Activated T-cell treated with anti-CD3 and anti-CD28 coated beads, Interleukin-2, amount 50 U/mL, for 48 hours (primary cell): ENCODE results near the gene BRCA1.
A peak's percentile ranks its signal among the peaks of the same experiment; 100 is the strongest.
"Not testable (repeated sequence)": the region's sequence is repeated elsewhere in the genome, so short reads cannot be mapped to it uniquely, and the experiment has no call there.

ENCODE experiments used
- DNase-seq, 2 experiments: peaks; one replicate each; pipeline ENCODE4 v3.0.0-alpha.2; 2020

The BRCA1 gene

DNA sequence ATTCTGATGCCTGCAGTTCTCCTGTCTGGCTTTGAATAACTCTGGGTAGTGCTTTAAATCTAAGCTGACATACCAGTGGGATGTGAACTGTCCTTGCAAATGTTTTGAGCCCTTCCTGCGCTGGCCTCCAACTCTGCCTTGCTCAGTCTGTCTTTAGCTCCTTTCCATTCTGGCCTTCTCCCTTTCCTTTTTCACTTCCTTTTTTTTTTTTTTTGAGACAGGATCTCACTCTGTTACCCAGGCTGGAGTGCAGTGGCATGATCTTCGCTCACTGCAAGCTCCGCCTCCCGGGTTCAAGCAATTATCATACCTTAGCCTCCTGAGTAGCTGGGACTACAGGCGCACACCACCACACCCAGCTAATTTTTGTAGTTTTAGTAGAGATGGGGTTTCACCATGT, 8.3 kb upstream of the BRCA1 start:
- not testable (repeated sequence) for DNase-seq

DNA sequence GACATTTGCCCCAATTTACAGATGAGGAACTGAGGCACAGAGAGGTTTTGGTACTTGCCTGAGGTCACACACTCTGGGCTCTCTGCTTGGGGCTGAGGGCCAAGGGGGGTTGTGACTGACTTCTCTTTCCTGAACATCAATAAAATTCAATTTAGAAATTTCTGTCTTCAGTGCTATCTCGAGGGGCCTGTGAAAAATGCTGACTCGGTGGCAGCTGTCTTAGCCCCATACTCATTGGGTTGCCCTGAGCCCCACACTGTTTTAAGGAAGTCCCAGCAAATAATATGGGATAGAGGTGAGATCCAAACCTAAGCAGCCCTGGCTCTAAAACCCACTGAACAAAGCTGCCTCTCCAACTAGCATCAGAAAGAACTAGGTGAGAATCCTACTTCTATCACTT, 7.0 kb upstream of the BRCA1 start:
- no peak for DNase-seq

DNA sequence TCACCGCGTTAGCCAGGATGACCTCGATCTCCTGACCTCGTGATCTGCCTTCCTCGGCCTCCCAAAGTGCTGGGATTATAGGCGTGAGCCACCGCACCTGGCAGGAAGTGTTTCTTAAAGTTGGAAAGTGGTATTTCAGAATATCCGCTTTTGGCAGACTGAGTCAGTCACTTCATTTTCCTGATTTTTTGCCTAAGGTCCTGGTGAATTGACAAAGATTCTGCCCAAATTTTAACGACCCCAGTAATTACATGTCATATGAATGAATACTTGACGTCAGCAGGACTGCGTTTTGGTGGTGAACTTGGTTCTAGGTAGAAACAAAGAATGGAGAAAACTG, 4.5 kb upstream of the BRCA1 start:
- DNase-seq, result no peak

DNA sequence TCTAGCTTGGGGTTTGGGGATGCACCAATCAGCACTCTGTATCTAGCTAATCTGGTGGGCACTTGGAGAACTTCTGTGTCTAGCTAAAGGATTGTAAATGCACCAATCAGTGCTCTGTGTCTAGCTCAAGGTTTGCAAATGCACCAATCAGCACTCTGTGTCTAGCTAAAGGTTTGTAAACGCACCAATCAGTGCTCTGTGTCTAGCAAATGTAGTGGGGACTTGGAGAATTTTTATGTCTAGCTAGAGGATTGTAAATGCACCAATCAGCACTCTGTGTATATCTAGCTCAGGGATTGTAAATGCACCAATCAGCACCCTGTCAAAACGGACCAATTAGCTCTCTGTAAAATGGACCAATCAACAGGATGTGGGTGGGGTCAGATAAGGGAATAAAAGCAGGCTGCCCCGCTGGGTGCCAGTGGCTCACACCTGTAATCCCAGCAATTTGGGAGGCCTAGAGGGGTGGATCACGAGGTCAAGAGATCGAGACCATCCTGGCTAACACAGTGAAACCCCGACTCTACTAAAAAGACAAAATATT, 2.2 kb upstream of the BRCA1 start:
- not testable (repeated sequence) for DNase-seq

DNA sequence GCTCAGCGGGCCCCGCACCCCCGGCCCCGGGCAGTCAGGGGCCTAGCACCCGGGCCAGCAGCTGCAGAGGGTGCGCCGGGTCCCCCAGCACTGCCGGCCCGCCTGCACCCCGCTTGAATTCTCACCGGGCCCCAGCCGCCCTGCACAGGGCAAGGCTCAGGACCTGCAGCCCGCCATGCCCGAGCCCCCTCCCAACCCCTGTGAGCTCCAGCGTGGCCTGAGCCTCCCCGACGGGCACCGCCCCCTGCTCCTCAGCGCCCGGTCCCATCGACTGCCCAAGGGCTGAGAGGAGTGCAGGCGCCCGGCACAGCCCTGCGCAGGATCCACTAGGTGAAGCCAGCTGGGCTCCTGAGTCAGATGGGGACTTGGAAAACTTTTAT, 1.7 kb upstream of the BRCA1 start:
- DNase-seq, result peak in 1 of 2 experiments; percentile 14

DNA sequence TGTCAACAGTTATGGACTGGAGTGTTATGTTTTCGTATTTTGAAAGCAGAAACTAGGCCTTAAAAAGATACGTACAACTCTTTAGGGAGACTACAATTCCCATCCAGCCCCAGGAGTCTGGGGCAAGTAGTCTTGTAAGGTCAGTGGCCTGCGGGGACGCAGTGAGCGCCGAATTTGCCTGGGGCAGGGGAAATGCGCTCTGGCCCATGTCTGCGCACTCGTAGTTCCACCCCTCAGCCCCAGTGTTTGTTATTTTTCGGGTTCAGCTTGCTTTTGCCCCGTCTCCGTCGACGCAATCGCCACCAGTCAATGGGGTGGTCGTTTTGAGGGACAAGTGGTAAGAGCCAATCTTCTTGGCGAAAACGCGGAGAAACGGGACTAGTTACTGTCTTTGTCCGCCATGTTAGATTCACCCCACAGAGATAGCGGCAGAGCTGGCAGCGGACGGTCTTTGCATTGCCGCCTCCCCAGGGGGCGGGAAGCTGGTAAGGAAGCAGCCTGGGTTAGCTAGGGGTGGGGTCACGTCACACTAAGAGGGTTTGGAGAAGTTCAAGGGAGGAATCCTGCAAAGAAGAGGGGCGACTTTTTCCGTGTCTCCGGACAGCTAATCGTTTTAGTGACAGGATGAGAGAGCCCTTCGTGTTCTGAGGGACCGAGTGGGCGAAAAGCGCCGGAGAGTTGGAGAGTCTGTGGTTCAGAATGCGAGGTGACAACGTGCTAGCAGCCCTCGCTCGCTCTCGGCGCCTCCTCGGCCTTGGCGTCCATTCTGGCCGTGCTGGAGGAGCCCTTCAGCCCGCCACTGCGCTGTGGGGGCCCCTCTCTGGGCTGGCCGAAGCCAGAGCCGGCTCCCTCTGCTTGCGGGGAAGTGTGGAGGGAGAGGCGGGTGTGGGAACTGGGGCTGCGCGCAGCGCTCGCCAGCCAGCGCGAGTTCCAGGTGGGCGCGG, 1.1 kb upstream of the BRCA1 start:
- peak; percentile 26 to 33 for DNase-seq

DNA sequence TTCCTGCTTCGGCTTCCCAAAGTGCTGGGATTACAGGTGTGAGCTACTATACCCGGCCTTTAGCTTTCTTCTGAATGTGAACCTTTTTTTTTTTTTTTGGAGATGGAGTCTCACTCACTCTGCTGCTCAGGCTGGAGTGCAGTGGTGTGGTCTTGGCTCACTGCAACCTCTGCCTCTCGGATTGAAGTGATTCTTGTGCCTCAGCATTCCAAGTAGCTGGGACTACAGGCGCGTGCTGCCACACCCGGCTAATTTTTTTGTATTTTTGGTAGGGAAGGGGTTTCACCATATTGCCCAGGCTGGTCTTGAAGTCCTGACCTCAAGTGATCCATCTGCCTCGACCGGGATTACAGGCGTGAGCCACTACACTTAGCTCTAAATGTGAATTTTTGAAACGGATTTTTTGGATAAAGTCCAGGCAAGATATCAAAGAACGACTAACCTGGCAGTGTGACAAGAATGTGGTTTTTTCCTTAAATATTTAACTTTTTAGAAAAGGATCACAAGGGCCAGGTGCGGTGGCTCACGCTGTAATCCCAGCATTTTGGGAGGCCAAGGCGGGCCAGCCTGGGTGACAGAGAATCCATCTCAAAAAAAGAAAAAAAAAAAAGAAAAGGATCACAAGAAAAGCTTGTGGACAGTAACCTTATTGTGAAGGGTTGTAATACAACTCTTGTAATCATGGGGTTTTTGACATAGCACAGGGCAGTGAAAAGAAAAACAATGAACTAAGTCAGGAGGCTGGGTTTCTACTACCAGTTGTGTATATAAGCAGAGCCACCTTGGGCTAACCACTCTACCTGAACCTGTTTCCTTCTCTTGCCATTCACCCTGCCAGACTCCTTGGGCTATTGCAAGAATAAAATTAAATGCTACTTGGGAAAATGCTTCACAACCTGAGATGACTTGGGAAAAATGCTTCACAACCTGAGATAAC, 6.2 kb downstream of the BRCA1 start:
- DNase-seq, result no peak

DNA sequence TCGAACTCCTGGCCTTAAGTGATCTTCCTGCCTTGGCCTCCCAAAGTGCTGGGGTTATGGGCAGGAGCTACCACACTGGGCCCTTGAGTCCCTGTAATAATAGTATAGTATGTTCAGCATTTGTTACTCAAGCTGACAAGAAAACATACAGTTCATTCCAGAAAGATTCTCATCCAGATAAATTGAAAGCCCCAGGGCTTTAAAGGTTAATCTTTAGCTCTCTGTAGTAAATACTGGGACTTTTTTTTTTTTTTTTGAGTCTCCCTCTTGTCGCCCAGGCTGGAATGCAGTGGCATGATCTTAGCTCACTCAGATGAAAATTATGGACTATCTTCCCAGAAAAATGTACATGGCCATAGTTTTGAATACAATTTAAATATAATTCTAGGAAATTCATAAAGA, 11.0 kb downstream of the BRCA1 start:
- DNase-seq, result no peak

DNA sequence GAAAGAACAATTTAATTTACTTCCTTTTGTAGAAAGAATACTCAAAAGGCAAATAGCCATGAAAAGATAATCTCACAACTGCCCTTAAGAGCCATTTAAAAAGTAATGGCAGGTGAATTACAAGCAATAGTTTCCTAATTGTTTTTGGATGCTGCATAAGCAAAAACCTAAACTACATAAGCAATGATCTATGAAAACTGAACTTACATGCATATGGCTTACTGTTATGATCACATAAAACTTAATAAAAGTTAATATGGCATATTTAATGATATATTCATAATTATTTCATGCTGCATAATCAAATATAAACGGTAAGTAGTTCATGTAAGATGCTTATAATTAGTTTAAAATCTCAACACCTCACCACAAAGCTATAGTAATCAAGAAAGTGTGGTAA, 18.6 kb downstream of the BRCA1 start:
- DNase-seq, result no peak

DNA sequence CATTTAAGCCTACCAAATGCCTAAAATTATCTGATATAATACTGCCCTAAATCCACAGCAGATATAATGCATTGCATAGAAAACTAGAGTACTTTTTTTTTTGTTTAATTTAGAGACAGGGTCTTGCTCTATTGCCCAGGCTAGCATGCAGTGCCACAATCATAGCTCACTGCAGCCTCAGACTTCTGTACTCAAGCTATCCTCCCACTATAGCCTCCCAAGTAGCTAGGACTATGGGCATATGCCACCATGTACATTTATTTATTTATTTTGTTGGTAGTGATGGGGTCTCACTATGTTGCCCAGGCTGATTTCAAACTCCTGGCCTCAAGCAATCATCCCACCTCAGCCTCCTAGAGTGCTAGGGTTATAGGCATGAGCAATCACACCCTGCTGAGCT, 20.0 kb downstream of the BRCA1 start:
- DNase-seq, result no peak

DNA sequence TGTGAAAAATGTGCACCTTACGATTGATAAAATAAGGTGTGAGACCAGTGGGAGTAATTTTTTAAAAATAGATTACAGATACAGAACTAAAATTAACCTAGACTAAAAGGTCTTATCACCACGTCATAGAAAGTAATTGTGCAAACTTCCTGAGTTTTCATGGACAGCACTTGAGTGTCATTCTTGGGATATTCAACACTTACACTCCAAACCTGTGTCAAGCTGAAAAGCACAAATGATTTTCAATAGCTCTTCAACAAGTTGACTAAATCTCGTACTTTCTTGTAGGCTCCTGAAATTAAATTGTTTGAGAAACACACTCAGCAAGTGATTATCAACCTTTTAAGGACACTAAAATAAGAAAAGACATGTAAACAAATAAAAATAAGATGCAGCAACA, 20.5 kb downstream of the BRCA1 start:
- DNase-seq, result no peak

DNA sequence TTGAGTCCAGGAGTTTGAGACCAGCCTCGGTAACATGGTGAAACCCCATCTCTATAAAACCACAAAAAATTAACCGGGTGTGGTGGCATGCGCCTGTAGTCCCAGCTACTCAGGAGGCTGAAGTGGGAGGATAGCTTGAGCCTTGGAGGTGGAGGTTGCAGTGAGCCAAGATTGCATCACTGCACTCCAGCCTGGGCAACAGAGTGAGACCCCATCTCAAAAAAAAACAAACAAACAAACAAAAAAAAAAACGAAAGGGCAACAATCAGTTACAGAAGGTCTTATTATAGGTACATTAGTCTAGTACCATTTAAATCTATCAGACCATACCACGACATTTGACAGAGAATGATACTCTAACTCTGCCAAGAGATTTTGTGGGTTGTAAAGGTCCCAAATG, 29.8 kb downstream of the BRCA1 start:
- DNase-seq, result not testable (repeated sequence)

DNA sequence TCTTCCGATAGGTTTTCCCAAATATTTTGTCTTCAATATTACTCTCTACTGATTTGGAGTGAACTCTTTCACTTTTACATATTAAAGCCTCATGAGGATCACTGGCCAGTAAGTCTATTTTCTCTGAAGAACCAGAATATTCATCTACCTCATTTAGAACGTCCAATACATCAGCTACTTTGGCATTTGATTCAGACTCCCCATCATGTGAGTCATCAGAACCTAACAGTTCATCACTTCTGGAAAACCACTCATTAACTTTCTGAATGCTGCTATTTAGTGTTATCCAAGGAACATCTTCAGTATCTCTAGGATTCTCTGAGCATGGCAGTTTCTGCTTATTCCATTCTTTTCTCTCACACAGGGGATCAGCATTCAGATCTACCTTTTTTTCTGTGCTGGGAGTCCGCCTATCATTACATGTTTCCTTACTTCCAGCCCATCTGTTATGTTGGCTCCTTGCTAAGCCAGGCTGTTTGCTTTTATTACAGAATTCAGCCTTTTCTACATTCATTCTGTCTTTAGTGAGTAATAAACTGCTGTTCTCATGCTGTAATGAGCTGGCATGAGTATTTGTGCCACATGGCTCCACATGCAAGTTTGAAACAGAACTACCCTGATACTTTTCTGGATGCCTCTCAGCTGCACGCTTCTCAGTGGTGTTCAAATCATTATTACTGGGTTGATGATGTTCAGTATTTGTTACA, 30.9 kb downstream of the BRCA1 start:
- DNase-seq, result no peak

DNA sequence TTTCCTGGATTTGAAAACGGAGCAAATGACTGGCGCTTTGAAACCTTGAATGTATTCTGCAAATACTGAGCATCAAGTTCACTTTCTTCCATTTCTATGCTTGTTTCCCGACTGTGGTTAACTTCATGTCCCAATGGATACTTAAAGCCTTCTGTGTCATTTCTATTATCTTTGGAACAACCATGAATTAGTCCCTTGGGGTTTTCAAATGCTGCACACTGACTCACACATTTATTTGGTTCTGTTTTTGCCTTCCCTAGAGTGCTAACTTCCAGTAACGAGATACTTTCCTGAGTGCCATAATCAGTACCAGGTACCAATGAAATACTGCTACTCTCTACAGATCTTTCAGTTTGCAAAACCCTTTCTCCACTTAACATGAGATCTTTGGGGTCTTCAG, 32.3 kb downstream of the BRCA1 start:
- DNase-seq, result no peak

DNA sequence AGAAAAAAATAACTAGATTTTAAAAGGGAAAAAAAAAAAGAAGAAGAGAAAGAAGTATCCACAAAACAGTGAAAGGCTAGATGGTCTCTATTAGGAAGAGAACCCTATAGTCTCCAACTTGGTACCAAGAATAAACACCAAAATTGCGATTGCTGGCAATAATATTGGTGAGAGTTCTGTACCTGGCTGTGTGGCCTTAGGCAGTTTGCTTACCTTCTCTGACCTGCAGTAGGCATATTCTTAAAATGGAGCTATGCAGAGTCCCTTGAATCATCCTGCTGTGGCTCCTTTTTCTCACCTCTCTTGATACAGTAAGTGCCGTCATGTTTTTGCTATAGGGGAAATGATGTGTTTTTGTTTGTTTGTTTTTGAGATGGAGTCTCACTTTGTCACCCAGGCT, 35.1 kb downstream of the BRCA1 start:
- no peak for DNase-seq

DNA sequence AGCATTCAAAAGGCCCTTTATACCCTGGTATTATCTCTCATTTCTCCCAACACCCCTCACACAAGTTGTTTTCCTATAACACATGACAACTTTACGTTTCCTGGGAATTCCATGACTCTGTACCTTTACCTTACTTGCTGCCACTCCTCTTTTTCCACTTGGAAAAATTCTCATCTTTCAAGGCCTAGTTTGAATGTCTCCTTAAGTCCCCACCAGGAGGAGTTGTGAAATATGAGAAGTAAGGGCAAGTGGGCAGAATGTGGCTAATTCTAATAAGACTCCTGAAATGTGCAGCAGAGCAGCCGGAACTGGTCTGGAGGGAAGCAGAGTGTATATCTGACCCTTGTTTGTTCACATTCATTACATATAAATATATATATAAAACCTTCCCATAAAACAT, 39.7 kb downstream of the BRCA1 start:
- DNase-seq, result no peak

DNA sequence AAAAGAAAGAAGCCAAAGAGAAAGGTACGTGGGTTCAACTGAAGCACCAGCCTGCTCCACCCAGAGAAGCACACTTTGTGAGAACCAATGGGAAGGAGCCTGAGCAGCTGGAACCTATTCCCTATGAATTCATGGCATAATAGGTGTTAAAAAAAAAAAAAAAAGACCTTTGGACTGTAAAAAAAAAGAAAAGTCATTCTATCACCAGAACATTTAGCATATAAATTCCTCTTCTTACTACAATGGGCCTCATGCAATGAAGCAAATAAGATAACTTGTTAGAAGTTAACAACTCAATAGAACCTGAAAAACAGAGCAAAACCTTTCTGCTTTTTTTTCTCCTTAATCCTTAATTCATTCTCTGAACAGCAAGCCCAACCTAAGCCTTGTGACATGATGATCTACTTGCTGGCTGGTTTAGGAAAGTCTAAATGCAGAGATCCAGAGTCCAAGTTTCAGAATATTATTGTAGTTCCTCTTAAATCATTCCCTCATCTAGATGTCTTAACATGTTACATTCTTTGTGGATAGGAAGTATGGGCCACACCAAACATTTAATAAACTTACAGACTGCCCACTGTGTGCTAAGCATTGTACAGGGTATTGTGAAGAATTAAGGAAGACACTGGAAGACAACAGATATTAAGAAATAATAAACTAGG, 45.4 kb downstream of the BRCA1 start:
- DNase-seq, result no peak

DNA sequence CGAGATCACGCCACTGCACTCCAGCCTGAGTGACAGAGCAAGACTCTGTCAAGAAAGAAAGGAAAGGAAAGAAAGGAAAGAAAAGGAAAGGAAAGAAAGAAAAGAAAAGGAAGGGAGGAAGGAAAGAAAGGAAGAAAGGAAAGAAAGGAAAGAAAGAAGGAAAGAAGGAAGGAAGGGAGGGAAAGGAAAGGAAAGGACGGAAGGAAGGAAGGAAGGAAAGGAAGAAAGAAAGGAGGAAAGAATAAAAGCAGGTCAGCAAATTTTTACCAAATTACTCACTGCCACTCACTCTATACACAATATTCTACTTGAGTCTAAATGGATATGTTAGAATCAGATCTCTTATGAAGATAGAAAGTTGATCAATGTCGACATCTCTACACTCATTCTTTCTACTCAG, 50.3 kb downstream of the BRCA1 start:
- DNase-seq, result no peak

DNA sequence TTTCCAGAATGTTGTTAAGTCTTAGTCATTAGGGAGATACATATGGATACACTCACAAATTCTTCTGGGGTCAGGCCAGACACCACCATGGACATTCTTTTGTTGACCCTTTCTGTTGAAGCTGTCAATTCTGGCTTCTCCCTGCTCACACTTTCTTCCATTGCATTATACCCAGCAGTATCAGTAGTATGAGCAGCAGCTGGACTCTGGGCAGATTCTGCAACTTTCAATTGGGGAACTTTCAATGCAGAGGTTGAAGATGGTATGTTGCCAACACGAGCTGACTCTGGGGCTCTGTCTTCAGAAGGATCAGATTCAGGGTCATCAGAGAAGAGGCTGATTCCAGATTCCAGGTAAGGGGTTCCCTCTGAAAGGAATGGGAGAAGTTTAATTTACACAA, 54.3 kb downstream of the BRCA1 start:
- DNase-seq, result no peak

DNA sequence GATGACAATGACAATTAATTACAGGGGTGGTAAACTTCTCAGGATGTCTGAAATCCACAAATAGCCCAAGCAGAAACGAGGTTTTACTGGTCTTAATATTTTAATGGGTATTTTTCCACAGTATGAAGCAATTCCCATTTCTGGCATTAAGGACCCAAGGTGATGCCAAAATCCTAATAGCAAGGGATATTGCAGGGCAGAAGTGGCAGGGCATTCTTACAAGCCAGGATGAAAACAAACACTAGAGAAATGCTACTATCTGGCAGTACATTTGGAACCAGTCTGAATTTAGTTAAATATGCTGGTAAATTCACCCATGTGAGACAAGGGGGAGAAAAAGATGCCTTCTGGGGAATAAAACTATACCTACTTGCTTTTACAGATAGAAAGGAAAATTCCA, 54.9 kb downstream of the BRCA1 start:
- no peak for DNase-seq

DNA sequence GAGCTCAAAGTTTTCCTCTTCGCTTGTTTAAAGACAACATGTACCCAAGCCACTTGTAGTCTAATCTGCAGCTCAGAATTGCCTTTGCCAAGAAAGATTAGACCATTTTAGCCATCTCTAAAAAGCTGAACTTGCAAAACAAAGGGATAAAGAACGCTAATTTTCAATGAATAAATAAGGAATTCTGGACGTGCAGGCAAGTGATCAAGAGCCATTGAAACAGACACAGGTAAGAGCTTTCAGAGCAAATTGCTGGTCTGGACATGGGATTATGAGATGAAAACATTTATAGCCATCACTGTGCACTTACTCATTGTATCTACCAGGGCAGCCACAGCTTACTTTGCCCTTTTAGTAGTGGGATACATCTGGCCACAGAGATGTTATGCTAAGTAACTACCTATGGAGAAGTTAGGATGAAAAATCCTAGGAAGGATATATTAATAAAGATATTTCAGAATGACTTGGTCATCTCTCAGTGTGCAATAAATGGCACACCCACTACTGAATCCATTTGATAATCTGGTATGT, 55.7 kb downstream of the BRCA1 start:
- no peak for DNase-seq
